Mesenchymal stem cell (in vitro differentiated cells and primary cell): ENCODE results near the gene ME2. TPM values are rescaled to one million over a fixed set of nuclear protein-coding genes. Genes with fewer than 3 reads are reported as not detected.

ENCODE experiments used
- DNase-seq: peaks from one replicate; pipeline ENCODE4 v3.0.0-alpha.2; 2013
- H2AFZ ChIP-seq: one replicate; pipeline ENCODE4 v1.6.1; 2013; ENCODE audit warnings: low read depth, mild to moderate bottlenecking, control low read depth, inconsistent platforms, low read length, moderate library complexity
- H2AK5ac ChIP-seq: 2 replicates; pipeline ENCODE4 v1.6.1; 2013; ENCODE audit warnings: low read length, moderate library complexity, mild to moderate bottlenecking, inconsistent platforms; ENCODE audit not compliant: severe bottlenecking
- H2BK120ac ChIP-seq: one replicate; pipeline ENCODE4 v1.6.1; 2013; ENCODE audit warnings: low read depth, mild to moderate bottlenecking, inconsistent platforms, low read length, moderate library complexity
- H2BK12ac ChIP-seq, 2 experiments: one replicate each; pipeline ENCODE4 v1.6.1; 2013; ENCODE audit warnings: inconsistent platforms in 2 of 2, low read length in 2 of 2, mild to moderate bottlenecking in 2 of 2, moderate library complexity in 2 of 2, control low read depth in 1 of 2
- H2BK15ac ChIP-seq: one replicate; pipeline ENCODE4 v1.6.1; 2013; ENCODE audit warnings: mild to moderate bottlenecking, low read depth, inconsistent platforms; ENCODE audit not compliant: poor library complexity, severe bottlenecking
- H2BK5ac ChIP-seq: 2 replicates; pipeline ENCODE4 v1.6.1; 2013; ENCODE audit warnings: low read depth, mild to moderate bottlenecking, low read length, control low read depth, inconsistent platforms; ENCODE audit not compliant: poor library complexity, severe bottlenecking
- H3K14ac ChIP-seq, 2 experiments: one replicate each; pipeline ENCODE4 v1.6.1; 2013; ENCODE audit warnings: inconsistent platforms in 2 of 2, low read length in 2 of 2, control low read depth in 1 of 2, mild to moderate bottlenecking in 1 of 2, moderate library complexity in 1 of 2
- H3K18ac ChIP-seq, 2 experiments: one replicate each; pipeline ENCODE4 v1.6.1; 2013; ENCODE audit warnings: inconsistent platforms in 2 of 2, low read length in 2 of 2, control low read depth in 1 of 2, low read depth in 1 of 2, mild to moderate bottlenecking in 1 of 2
- H3K23ac ChIP-seq, 2 experiments: one replicate each; pipeline ENCODE4 v1.6.1; 2013; ENCODE audit warnings: inconsistent platforms in 2 of 2, low read length in 2 of 2, mild to moderate bottlenecking in 2 of 2, moderate library complexity in 2 of 2, control low read depth in 1 of 2
- H3K27ac ChIP-seq: 2 replicates; pipeline ENCODE4 v1.5.1; 2013; ENCODE audit warnings: mild to moderate bottlenecking, moderate library complexity, low read length, control low read depth, inconsistent platforms; ENCODE audit not compliant: poor library complexity, severe bottlenecking
- H3K27me3 ChIP-seq, 2 experiments: 2 replicates each; pipeline versions ENCODE4 v1.6.1 to v1.7.0; 2013; ENCODE audit warnings: low read length in 2 of 2, mild to moderate bottlenecking in 2 of 2, moderate library complexity in 2 of 2, control low read depth in 1 of 2, inconsistent platforms in 1 of 2; ENCODE audit not compliant: control insufficient read depth in 1 of 2, insufficient read depth in 1 of 2
- H3K36me3 ChIP-seq, 2 experiments: 2 replicates each; pipeline versions ENCODE4 v1.6.1 to v1.7.0; 2013; ENCODE audit warnings: low read length in 2 of 2, control low read depth in 1 of 2, inconsistent platforms in 1 of 2, low read depth in 1 of 2, mild to moderate bottlenecking in 1 of 2; ENCODE audit not compliant: insufficient read depth in 2 of 2, control insufficient read depth in 1 of 2
- H3K4ac ChIP-seq, 2 experiments: one replicate each; pipeline ENCODE4 v1.6.1; 2013; ENCODE audit warnings: inconsistent platforms in 2 of 2, low read length in 2 of 2, mild to moderate bottlenecking in 2 of 2, moderate library complexity in 2 of 2, control low read depth in 1 of 2, low read depth in 1 of 2
- H3K4me1 ChIP-seq: 2 replicates; pipeline ENCODE4 v1.6.1; 2013; ENCODE audit warnings: low read depth, low read length, control low read depth; ENCODE audit not compliant: control insufficient read depth, insufficient read depth
- H3K4me2 ChIP-seq: 2 replicates; pipeline ENCODE4 v1.6.1; 2013; ENCODE audit warnings: low read length, mild to moderate bottlenecking, inconsistent platforms; ENCODE audit not compliant: poor library complexity, severe bottlenecking
- H3K4me3 ChIP-seq, 2 experiments: 2 replicates each; pipeline versions ENCODE4 v1.5.1 to v1.7.0; 2013; ENCODE audit warnings: low read length in 2 of 2, mild to moderate bottlenecking in 2 of 2, control low read depth in 1 of 2, low read depth in 1 of 2; ENCODE audit not compliant: insufficient read depth in 1 of 2
- H3K79me1 ChIP-seq: replicated peaks from 2 replicates; pipeline ENCODE4 v1.6.1; 2013; ENCODE audit warnings: mild to moderate bottlenecking, control low read depth, low read length, inconsistent platforms; ENCODE audit not compliant: poor library complexity, severe bottlenecking
- H3K9ac ChIP-seq: 2 replicates; pipeline ENCODE4 v1.7.0; 2013; ENCODE audit warnings: mild to moderate bottlenecking, low read length, moderate library complexity
- H3K9me3 ChIP-seq: 2 replicates; pipeline ENCODE4 v1.7.0; 2013; ENCODE audit warnings: mild to moderate bottlenecking, low read length; ENCODE audit not compliant: control insufficient read depth
- H4K8ac ChIP-seq: one replicate; pipeline ENCODE4 v1.6.1; 2013; ENCODE audit warnings: inconsistent platforms, mild to moderate bottlenecking, low read length, moderate library complexity
- H4K91ac ChIP-seq: one replicate; pipeline ENCODE4 v1.6.1; 2013; ENCODE audit warnings: mild to moderate bottlenecking, low read length, inconsistent platforms
- WGBS: methylation state at CpG from one replicate; pipeline ENCODE4 v1.1.7; 2013; ENCODE audit warnings: mixed read lengths; 5-methylcytosine and 5-hydroxymethylcytosine counted together
- polyA plus RNA-seq, 2 experiments: library from polyadenylated mRNA; stranded (reverse); fragments of 200-250 nt; gene quantifications; one replicate each; pipeline ENCODE4 v1.2.3, GENCODE V29; 2013

Gene ME2
- polyA plus RNA-seq (2013, experiment 1 of 2), result 23.3 TPM
- polyA plus RNA-seq (2013, experiment 2 of 2), result 23.9 TPM

DNA sequence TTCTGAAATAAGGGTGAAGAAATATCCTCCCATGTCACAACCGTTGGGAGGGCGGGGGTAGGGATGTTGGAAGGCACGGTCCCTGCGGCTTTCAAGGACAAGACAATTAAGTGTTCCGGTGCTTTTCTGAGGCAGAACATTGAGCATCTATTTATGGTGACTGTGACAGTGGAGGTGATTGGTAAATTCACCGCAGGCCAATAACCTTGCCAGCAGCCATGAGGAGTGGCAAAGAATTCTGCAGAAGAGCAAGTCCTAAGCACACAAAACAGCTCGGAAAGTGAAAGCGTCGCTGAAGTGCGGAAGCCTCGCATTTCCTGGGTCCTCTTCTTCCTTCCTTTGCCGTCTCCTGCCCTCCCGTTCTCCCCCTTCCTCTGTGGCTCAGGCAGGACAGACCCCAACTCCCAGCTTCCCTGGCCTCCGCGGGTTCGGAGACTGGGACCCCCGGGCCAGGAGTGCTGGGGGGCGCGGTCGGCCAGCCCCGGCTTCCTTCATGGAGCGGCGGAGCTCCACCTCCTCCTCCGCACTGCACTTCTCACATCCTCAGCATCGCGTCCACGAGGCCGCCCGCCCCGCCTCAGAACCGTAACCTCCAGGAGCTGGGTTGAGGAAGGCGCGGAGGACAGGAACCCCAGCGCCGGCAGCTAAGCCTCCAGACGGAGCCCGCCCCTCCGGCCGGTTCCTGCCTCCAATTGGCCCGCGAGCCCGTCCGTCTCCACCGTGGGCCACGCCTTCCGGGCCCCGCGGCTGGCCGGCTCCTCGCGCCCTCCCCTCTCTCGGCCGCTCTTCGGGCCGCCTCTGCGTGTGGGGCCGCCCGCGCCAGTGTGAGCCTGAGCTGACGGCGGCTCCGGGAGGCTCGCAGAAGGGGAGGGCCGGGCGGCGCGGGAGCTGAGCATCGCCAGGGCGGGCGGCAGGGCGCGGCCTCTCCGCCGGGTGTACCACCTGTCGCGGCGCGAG, at the start of gene ME2:
TSS of gene ME2 (plus strand) at position 774 of the 957 bp plus-strand sequence. CDS start 16,703 bp downstream, outside the sequence.
- Histone ChIP-seq H3K4me3 (peak within 1 kb of the TSS; percentile 87 to 98), H3K9ac (peak within 1 kb of the TSS; percentile 92), H3K18ac (peak within 1 kb of the TSS; percentile 9 to 97), H3K27ac (peak within 1 kb of the TSS; percentile 39), H2BK5ac (peak within 1 kb of the TSS; percentile 40), H4K8ac (peak within 1 kb of the TSS; percentile 30), H2BK120ac (peak within 1 kb of the TSS; percentile 64), H3K23ac (no peak within 1 kb of the TSS), H3K4me1 (peaks cover 7% of the 10 kb centered on the region), H2BK15ac (peak within 1 kb of the TSS; percentile 40), H2BK12ac (peak within 1 kb of the TSS in 1 of 2 experiments; percentile 83), H4K91ac (peak within 1 kb of the TSS; percentile 54), H3K9me3 (no peaks in the 10 kb centered on the region), H2AK5ac (no peak within 1 kb of the TSS), H3K4me2 (peak within 1 kb of the TSS; percentile 86), H3K4ac (peak within 1 kb of the TSS; percentile 3 to 93), H3K14ac (peak within 1 kb of the TSS in 1 of 2 experiments; percentile 94), H2AFZ (peak within 1 kb of the TSS; percentile 99), H3K79me1 (peaks cover 12% of the 10 kb centered on the region), H3K36me3 (no peaks in the 10 kb centered on the region), H3K27me3 (no peaks in the 10 kb centered on the region)
- under 1% methylated on average over 65 of the region's 78 CpGs for WGBS
- peak; percentile 91 for DNase-seq

DNA sequence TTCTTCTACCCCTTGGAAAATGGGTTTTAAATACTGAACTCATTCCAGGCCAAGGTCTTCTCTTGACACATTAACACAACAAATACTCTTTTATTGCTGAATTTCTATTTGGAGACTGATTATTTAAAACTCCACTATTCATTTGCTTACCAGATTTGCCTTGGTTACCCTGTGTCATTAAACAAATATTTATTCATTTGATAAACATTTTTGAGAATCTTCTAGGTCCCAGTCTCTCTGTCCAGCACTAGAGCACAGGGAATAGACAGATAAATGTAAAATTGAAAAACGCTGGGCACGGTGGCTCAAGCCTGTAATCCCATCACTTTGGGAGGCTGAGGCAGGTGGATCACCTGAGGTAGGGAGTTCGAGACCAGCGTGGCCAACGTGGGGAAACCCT, 49.3 kb upstream of the ME2 start:
- Histone ChIP-seq H3K27ac (no peak overlapping the region), H2AK5ac (no peak overlapping the region), H2BK12ac (no peak overlapping the region), H3K14ac (no peak overlapping the region), H4K8ac (no peak overlapping the region), H3K36me3 (no peaks in the 10 kb centered on the region), H2BK15ac (no peak overlapping the region), H3K9me3 (no peaks in the 10 kb centered on the region), H2BK5ac (no peak overlapping the region), H3K23ac (no peak overlapping the region), H3K27me3 (peaks cover 0 to 4% of the 10 kb centered on the region in 2 experiments), H3K4me3 (no peak overlapping the region), H3K4ac (no peak overlapping the region), H4K91ac (no peak overlapping the region), H3K9ac (no peak overlapping the region), H3K18ac (no peak overlapping the region), H3K4me2 (no peak overlapping the region), H2AFZ (no peak overlapping the region), H3K79me1 (no peaks in the 10 kb centered on the region), H3K4me1 (no peaks in the 10 kb centered on the region), H2BK120ac (no peak overlapping the region)
- DNase-seq, result no peak
- 96% methylated on average over 5 of the region's 5 CpGs for WGBS

DNA sequence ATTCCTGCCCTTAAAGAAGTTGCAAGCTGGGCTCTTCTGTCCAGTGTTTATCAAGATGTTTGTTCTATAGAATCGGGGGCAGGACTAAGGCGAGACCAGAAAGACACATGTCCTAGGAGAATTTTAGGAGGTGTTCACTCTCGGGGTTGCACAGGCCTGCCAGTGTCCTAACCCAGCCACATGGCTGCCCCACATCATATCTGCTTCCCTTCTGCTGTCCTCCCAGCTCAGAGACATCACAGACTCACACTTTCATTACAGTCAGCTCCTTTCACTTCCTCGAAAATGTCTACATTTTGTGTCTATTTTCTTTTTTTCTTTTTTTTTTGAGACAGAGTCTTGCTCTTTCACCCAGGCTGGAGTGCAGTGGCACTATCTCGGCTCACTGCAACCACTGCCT, 48.4 kb upstream of the ME2 start:
- no peak overlapping the region for H3K27ac ChIP-seq
- H3K23ac ChIP-seq, result no peak overlapping the region
- no peak overlapping the region for H3K9ac ChIP-seq
- no peak overlapping the region for H2AFZ ChIP-seq
- H4K91ac ChIP-seq, result no peak overlapping the region
- no peaks in the 10 kb centered on the region for H3K4me1 ChIP-seq
- no peak overlapping the region for H3K14ac ChIP-seq
- H3K18ac ChIP-seq, result no peak overlapping the region
- no peak overlapping the region for H2BK12ac ChIP-seq
- H2BK15ac ChIP-seq, result no peak overlapping the region
- H2BK5ac ChIP-seq, result no peak overlapping the region
- no peak overlapping the region for H2BK120ac ChIP-seq
- peaks cover 0 to 4% of the 10 kb centered on the region in 2 experiments for H3K27me3 ChIP-seq
- DNase-seq, result no peak
- H3K4ac ChIP-seq, result no peak overlapping the region
- no peaks in the 10 kb centered on the region for H3K9me3 ChIP-seq
- H3K4me2 ChIP-seq, result no peak overlapping the region
- no peak overlapping the region for H3K4me3 ChIP-seq
- 82% methylated on average over 5 of the region's 5 CpGs for WGBS
- no peak overlapping the region for H4K8ac ChIP-seq
- no peaks in the 10 kb centered on the region for H3K79me1 ChIP-seq
- H3K36me3 ChIP-seq, result no peaks in the 10 kb centered on the region
- no peak overlapping the region for H2AK5ac ChIP-seq

DNA sequence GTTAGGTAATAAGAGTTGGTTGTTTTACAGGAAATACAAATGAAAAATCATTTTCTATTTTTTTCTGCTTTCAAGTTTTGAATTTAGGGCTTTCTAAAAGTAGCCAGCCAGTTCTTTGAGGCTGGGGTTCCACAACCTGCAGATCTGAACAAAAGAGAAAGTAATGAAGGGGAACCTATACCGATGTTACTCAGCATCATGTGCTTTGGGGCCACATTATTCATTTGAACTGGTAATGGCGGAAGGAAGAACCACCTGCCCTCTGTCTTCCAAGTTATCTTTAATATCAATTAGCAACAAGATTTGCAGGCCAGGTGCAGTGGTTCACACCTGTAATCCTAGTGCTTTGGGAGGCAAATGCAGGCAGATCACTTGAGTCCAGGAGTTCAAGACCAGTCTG, 46.2 kb upstream of the ME2 start:
- no peak overlapping the region for H3K14ac ChIP-seq
- no peak overlapping the region for H4K91ac ChIP-seq
- H2BK120ac ChIP-seq, result no peak overlapping the region
- 100% methylated on average over 2 of the region's 2 CpGs for WGBS
- H3K9ac ChIP-seq, result no peak overlapping the region
- no peak overlapping the region for H3K4me3 ChIP-seq
- no peaks in the 10 kb centered on the region for H3K79me1 ChIP-seq
- H2BK5ac ChIP-seq, result no peak overlapping the region
- H3K9me3 ChIP-seq, result no peaks in the 10 kb centered on the region
- H2AFZ ChIP-seq, result no peak overlapping the region
- peaks cover 0 to 4% of the 10 kb centered on the region in 2 experiments for H3K27me3 ChIP-seq
- H2BK12ac ChIP-seq, result no peak overlapping the region
- H2AK5ac ChIP-seq, result no peak overlapping the region
- H3K4ac ChIP-seq, result no peak overlapping the region
- H3K18ac ChIP-seq, result no peak overlapping the region
- H3K27ac ChIP-seq, result no peak overlapping the region
- no peak overlapping the region for H4K8ac ChIP-seq
- no peak overlapping the region for H3K23ac ChIP-seq
- H3K4me1 ChIP-seq, result peaks cover 1% of the 10 kb centered on the region
- H3K36me3 ChIP-seq, result no peaks in the 10 kb centered on the region
- H2BK15ac ChIP-seq, result no peak overlapping the region
- DNase-seq, result no peak
- no peak overlapping the region for H3K4me2 ChIP-seq
